CD14-positive monocyte (primary cell): ENCODE measurements around the gene GPHA2. TPM values are rescaled to one million over a fixed set of nuclear protein-coding genes. Genes with fewer than 3 reads are reported as not detected.
A peak's percentile ranks its signal among the peaks of the same experiment; 100 is the strongest.

Experiments used
- DNase-seq, 3 donors: peaks; one replicate each; pipeline ENCODE4 v3.0.0-alpha.2; 2011 to 2022
- H2AFZ ChIP-seq: 2 replicates; pipeline ENCODE4 v1.6.0; 2012; ENCODE audit warnings: mild to moderate bottlenecking, low read depth, low read length, inconsistent platforms; ENCODE audit not compliant: insufficient read depth, poor library complexity, severe bottlenecking
- H3K27ac ChIP-seq, 2 donors: 1 replicate in 1 of 2; 2 replicates in 1 of 2; pipeline ENCODE4 v1.5.1; 2012 to 2013; ENCODE audit warnings: low read length in 2 of 2, control low read depth in 1 of 2, inconsistent platforms in 1 of 2, low read depth in 1 of 2, mild to moderate bottlenecking in 1 of 2
- H3K27me3 ChIP-seq, 2 donors: one replicate each; pipeline versions ENCODE4 v1.6.0 to v1.6.1; 2011 to 2013; ENCODE audit warnings: low read length in 2 of 2; ENCODE audit not compliant: control insufficient read depth in 2 of 2, insufficient read depth in 2 of 2
- H3K36me3 ChIP-seq, 2 donors: replicated peaks in 1 of 2; 1 replicate in 1 of 2; 2 replicates in 1 of 2; pipeline versions ENCODE4 v1.5.1 to v1.6.1; 2012 to 2013; ENCODE audit warnings: low read length in 2 of 2, control low read depth in 1 of 2, inconsistent platforms in 1 of 2, mild to moderate bottlenecking in 1 of 2; ENCODE audit not compliant: insufficient read depth in 2 of 2, control insufficient read depth in 1 of 2
- H3K4me1 ChIP-seq, 2 donors: 1 replicate in 1 of 2; 2 replicates in 1 of 2; pipeline versions ENCODE4 v1.5.1 to v1.6.1; 2012 to 2013; ENCODE audit warnings: low read length in 2 of 2, control low read depth in 1 of 2, inconsistent platforms in 1 of 2, mild to moderate bottlenecking in 1 of 2, moderate library complexity in 1 of 2; ENCODE audit not compliant: insufficient read depth in 2 of 2, control insufficient read depth in 1 of 2
- H3K4me2 ChIP-seq: replicated peaks from 2 replicates; pipeline ENCODE3; 2012; ENCODE audit warnings: low read length, moderate library complexity, mild to moderate bottlenecking; ENCODE audit not compliant: poor library complexity, severe bottlenecking; ENCODE audit errors: extremely low read depth
- H3K4me3 ChIP-seq, 3 experiments: fragments of 200-600 bp in 1 of 3; sonication (generic) in 1 of 3; replicated peaks in 1 of 3; 1 replicate in 2 of 3; 2 replicates in 1 of 3; pipeline ENCODE4 v1.5.1; 2011 to 2013; ENCODE audit warnings: low read length in 3 of 3, mild to moderate bottlenecking in 3 of 3, control low read depth in 2 of 3, low read depth in 2 of 3, inconsistent platforms in 1 of 3, moderate library complexity in 1 of 3
- H3K79me2 ChIP-seq: 2 replicates; pipeline ENCODE4 v1.6.0; 2012; ENCODE audit warnings: mild to moderate bottlenecking, control low read depth, inconsistent platforms, low read length, moderate library complexity; ENCODE audit not compliant: insufficient read depth
- H3K9ac ChIP-seq: 2 replicates; pipeline ENCODE4 v1.6.0; 2017; ENCODE audit warnings: low read length, mild to moderate bottlenecking; ENCODE audit not compliant: insufficient read depth, poor library complexity, severe bottlenecking
- H3K9me3 ChIP-seq, 2 donors: replicated peaks in 1 of 2; 1 replicate in 1 of 2; 2 replicates in 1 of 2; pipeline versions ENCODE4 v1.5.1 to v1.6.1; 2012 to 2013; ENCODE audit warnings: low read length in 2 of 2, control low read depth in 1 of 2; ENCODE audit not compliant: control insufficient read depth in 1 of 2, insufficient read depth in 1 of 2
- H4K20me1 ChIP-seq: 2 replicates; pipeline ENCODE4 v1.6.0; 2012; ENCODE audit warnings: mild to moderate bottlenecking, low read length, control low read depth, moderate library complexity; ENCODE audit not compliant: insufficient read depth
- H3K27ac Mint-ChIP-seq, 7 donors: one replicate each; pipeline ENCODE4 v1.8.0; 2020; ENCODE audit warnings: mild to moderate bottlenecking in 7 of 7, mixed read lengths in 7 of 7, moderate library complexity in 6 of 7, inconsistent platforms in 2 of 7
- H3K27me3 Mint-ChIP-seq, 3 donors: one replicate each; pipeline ENCODE4 v1.8.0; 2021 to 2022; ENCODE audit warnings: low read depth in 3 of 3, mild to moderate bottlenecking in 3 of 3, mixed read lengths in 3 of 3, moderate library complexity in 3 of 3, inconsistent platforms in 1 of 3
- H3K36me3 Mint-ChIP-seq, 2 donors: one replicate each; pipeline ENCODE4 v1.8.0; 2020; ENCODE audit warnings: mixed read lengths in 2 of 2, inconsistent platforms in 1 of 2, mild to moderate bottlenecking in 1 of 2
- H3K4me1 Mint-ChIP-seq: one replicate; pipeline ENCODE4 v1.8.0; 2020; ENCODE audit warnings: mild to moderate bottlenecking, mixed read lengths
- H3K4me3 Mint-ChIP-seq, 2 donors: one replicate each; pipeline ENCODE4 v1.8.0; 2020; ENCODE audit warnings: mild to moderate bottlenecking in 2 of 2, mixed read lengths in 2 of 2, moderate library complexity in 1 of 2
- H3K9me3 Mint-ChIP-seq, 7 donors: one replicate each; pipeline ENCODE4 v1.8.0; 2020 to 2022; ENCODE audit warnings: mixed read lengths in 7 of 7, mild to moderate bottlenecking in 6 of 7, moderate library complexity in 6 of 7, inconsistent platforms in 2 of 7
- WGBS: methylation state at CpG from one replicate; pipeline ENCODE4 v1.1.5; 2013; ENCODE audit warnings: missing lambda C conversion rate; ENCODE audit not compliant: insufficient coverage; 5-methylcytosine and 5-hydroxymethylcytosine counted together
- intact Hi-C, 2 donors: fragments of 100-400 bp; cut with micrococcal nuclease; formaldehyde crosslinking; loops; one replicate each; pipeline versions ENCODE4 v1.15.0 to v1.15.1; 2023
- polyA plus RNA-seq, 3 donors: library from polyadenylated mRNA; depleted of rRNA in 1 of 3; unstranded in 2 of 3; stranded (reverse) in 1 of 3; fragments of 300-500 nt in 2 of 3; fragments of >200 nt in 1 of 3; fragmentation: Illumina TruSeq in 2 of 3; gene quantifications; 1 replicate in 2 of 3; 2 replicates in 1 of 3; pipeline ENCODE4 v1.2.3, GENCODE V29; 2012 to 2021
- TF ChIP-seq, protein P1 (sequence below): fragments of 200-600 bp; IDR thresholded peaks from one replicate; pipeline ENCODE4 v1.8.0; 2022; ENCODE audit warnings: antibody characterized with exemption, mild to moderate bottlenecking

Gene GPHA2
- polyA plus RNA-seq, 3 donors = not detected

- DNase-seq = no peak
- Histone ChIP-seq H3K36me3 (no peaks in the 10 kb centered on the region), H3K4me2 (peak overlapping the region; percentile 70), H3K9me3 (no peaks in the 10 kb centered on the region), H3K9ac (peak overlapping the region; percentile 22), H3K4me1 (peaks cover 43 to 49% of the 10 kb centered on the region in 2 donors), H2AFZ (peak overlapping the region; percentile 75), H3K79me2 (no peaks in the 10 kb centered on the region), H4K20me1 (no peaks in the 10 kb centered on the region), H3K4me3 (peak overlapping the region in 1 of 3 experiments; percentile 67), H3K27ac (peak overlapping the region in 1 of 2 donors; percentile 58), H3K27me3 (peaks cover 0 to 3% of the 10 kb centered on the region in 2 donors)
- H3K4me3 Mint-ChIP-seq = peak overlapping the region in 1 of 2 donors; percentile 88
- TF ChIP-seq, protein P1, sequence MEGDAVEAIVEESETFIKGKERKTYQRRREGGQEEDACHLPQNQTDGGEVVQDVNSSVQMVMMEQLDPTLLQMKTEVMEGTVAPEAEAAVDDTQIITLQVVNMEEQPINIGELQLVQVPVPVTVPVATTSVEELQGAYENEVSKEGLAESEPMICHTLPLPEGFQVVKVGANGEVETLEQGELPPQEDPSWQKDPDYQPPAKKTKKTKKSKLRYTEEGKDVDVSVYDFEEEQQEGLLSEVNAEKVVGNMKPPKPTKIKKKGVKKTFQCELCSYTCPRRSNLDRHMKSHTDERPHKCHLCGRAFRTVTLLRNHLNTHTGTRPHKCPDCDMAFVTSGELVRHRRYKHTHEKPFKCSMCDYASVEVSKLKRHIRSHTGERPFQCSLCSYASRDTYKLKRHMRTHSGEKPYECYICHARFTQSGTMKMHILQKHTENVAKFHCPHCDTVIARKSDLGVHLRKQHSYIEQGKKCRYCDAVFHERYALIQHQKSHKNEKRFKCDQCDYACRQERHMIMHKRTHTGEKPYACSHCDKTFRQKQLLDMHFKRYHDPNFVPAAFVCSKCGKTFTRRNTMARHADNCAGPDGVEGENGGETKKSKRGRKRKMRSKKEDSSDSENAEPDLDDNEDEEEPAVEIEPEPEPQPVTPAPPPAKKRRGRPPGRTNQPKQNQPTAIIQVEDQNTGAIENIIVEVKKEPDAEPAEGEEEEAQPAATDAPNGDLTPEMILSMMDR = no peak
- WGBS = 79% methylated on average over 7 of the region's 8 CpGs
- no peaks in the 10 kb centered on the region for H3K9me3 Mint-ChIP-seq
- H3K36me3 Mint-ChIP-seq = peaks cover 0 to 3% of the 10 kb centered on the region in 2 donors
- H3K27ac Mint-ChIP-seq = peak overlapping the region in 2 of 7 donors; percentile 85 to 94
- H3K27me3 Mint-ChIP-seq = peaks cover 4 to 13% (median 13%) of the 10 kb centered on the region in 3 donors
- intact Hi-C loops = loop anchor here in 1 of 2 donors (2.0 kb wide), 1 partner anchor 34 kb away; no protein-coding TSS in a partner anchor
- peaks cover 47% of the 10 kb centered on the region for H3K4me1 Mint-ChIP-seq
These were observed 47.3 kb downstream of the GPHA2 start for GRCh38 chr11:64888406-64888728.

GRCh38 chr11:64887757-64888405, 47.8 kb downstream of the GPHA2 start:
- H3K27ac ChIP-seq = peak overlapping the region in 1 of 2 donors; percentile 58
- no peaks in the 10 kb centered on the region for H3K9me3 ChIP-seq
- WGBS = 22% methylated on average over 23 of the region's 34 CpGs
- peak overlapping the region in 1 of 3 experiments; percentile 67 for H3K4me3 ChIP-seq
- H3K9ac ChIP-seq = peak overlapping the region; percentile 22
- peak overlapping the region; percentile 75 for H2AFZ ChIP-seq
- H3K36me3 ChIP-seq = no peaks in the 10 kb centered on the region
- Mint-ChIP-seq H3K27ac (peak overlapping the region; percentile 72 to 94 (median 85)), H3K9me3 (no peaks in the 10 kb centered on the region), H3K4me1 (peaks cover 47% of the 10 kb centered on the region), H3K27me3 (peaks cover 4 to 13% (median 13%) of the 10 kb centered on the region in 3 donors), H3K36me3 (peaks cover 0 to 3% of the 10 kb centered on the region in 2 donors), H3K4me3 (peak overlapping the region; percentile 77 to 88)
- intact Hi-C loops = loop anchor here in 1 of 2 donors (2.0 kb wide), 1 partner anchor 33 kb away; no protein-coding TSS in a partner anchor
- peak; percentile 78 to 85 (median 79) for DNase-seq
- peak overlapping the region; percentile 70 for H3K4me2 ChIP-seq
- H3K27me3 ChIP-seq = peaks cover 0 to 7% of the 10 kb centered on the region in 2 donors
- H3K4me1 ChIP-seq = peaks cover 43 to 47% of the 10 kb centered on the region in 2 donors
- TF ChIP-seq, protein P1 = peak; percentile 99
- no peaks in the 10 kb centered on the region for H4K20me1 ChIP-seq
- H3K79me2 ChIP-seq = no peaks in the 10 kb centered on the region
